ENCODE results near the gene PTPRR. TPM values are rescaled to one million over a fixed set of nuclear protein-coding genes. Genes with fewer than 3 reads are reported as not detected.
A peak's percentile ranks its signal among the peaks of the same experiment; 100 is the strongest.

PTPRR gene
- total RNA-seq, 3 donors from 2014 or later, result 0.59 to 0.98 (median 0.80) TPM

DNA sequence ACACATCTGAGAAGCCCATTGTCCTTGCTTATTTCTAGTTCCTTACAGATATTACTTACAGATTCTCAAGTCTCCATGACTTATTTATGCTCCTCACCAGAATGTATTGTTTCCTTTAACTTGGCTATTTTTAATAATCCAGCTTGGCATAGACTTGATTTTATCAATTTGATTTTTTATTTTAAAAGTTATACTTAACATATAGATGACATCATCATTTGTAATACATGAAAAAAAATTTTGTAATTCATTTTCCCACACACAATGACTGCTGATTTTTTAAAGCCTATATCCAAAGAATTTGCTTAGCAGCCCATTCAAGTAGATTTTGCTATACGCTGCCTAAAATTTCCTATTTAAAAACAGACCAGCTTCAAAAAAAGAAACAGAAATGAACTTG is 39.8 kb downstream of the PTPRR start:
- Histone ChIP-seq H3K4me1 (no peaks in the 10 kb centered on the region), H3K4me3 (no peak overlapping the region), H3K9me3 (no peaks in the 10 kb centered on the region), H3K27ac (no peak overlapping the region), H3K36me3 (no peaks in the 10 kb centered on the region), H3K27me3 (no peaks in the 10 kb centered on the region)
- TF ChIP-seq, protein P1, sequence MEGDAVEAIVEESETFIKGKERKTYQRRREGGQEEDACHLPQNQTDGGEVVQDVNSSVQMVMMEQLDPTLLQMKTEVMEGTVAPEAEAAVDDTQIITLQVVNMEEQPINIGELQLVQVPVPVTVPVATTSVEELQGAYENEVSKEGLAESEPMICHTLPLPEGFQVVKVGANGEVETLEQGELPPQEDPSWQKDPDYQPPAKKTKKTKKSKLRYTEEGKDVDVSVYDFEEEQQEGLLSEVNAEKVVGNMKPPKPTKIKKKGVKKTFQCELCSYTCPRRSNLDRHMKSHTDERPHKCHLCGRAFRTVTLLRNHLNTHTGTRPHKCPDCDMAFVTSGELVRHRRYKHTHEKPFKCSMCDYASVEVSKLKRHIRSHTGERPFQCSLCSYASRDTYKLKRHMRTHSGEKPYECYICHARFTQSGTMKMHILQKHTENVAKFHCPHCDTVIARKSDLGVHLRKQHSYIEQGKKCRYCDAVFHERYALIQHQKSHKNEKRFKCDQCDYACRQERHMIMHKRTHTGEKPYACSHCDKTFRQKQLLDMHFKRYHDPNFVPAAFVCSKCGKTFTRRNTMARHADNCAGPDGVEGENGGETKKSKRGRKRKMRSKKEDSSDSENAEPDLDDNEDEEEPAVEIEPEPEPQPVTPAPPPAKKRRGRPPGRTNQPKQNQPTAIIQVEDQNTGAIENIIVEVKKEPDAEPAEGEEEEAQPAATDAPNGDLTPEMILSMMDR (IDR thresholded peaks at IDR 0.05), result no peak
- TF ChIP-seq POLR2AphosphoS5 (IDR thresholded peaks at IDR 0.05) (no peak), POLR2A (IDR thresholded peaks at IDR 0.05) (no peak)
- intact Hi-C loops (cut with DNase I; ENCODE audit: low total_unique reads), result no loop called here
- DNase-seq (ENCODE audit: low spot score in 2 of 2), result no peak

DNA sequence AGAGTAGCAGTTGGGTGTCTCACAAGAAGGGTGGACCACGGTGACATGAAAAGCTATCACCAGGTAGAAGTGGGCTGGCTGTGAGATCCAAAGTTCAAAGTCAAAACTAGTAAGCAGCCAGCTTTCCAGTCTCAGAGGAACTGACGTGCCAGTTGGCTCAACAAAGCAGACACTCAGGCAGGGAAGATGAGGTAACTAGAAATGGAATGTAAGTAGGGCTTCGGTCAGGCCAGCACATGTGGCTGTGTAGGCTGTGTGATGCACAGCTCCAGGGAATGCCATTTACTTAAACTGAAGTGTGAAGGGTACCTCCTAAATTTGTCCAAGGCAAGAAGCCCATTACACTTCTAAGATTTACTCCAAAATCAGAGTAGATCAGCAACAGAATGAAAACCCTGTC is 43.6 kb downstream of the PTPRR start:
- H3K4me3 ChIP-seq, result no peak overlapping the region
- no peaks in the 10 kb centered on the region for H3K27me3 ChIP-seq
- intact Hi-C loops (cut with DNase I; ENCODE audit: low total_unique reads), result no loop called here
- no peaks in the 10 kb centered on the region for H3K4me1 ChIP-seq
- no peaks in the 10 kb centered on the region for H3K9me3 ChIP-seq
- DNase-seq (ENCODE audit: low spot score in 2 of 2), result peak in 1 of 2 donors; percentile 22
- no peak overlapping the region for H3K27ac ChIP-seq
- TF ChIP-seq POLR2AphosphoS5 (IDR thresholded peaks at IDR 0.05) (no peak), POLR2A (IDR thresholded peaks at IDR 0.05) (no peak)
- TF ChIP-seq, protein P1 (IDR thresholded peaks at IDR 0.05), result no peak
- H3K36me3 ChIP-seq, result no peaks in the 10 kb centered on the region

DNA sequence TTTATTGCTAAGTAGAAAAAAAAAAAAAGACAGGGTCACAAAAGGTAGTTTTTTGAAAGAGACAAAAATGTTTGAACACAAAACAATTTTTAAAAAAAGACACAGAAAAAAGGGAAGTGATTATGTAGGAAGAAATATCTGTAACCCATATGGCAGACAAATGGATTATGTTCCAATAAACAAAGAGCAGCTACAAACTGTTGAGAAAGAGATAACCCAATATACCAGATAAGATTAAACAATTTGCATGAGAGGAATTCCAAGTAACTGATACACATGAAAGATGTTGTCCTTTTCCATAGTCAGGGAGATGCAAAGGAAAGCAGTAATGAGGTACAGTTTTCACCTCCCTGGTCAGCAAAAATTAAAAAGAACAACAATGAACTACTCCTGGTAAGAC is 44.9 kb downstream of the PTPRR start:
- intact Hi-C loops (cut with DNase I; ENCODE audit: low total_unique reads), result loop anchor here (2.0 kb wide), 1 partner anchor 19 kb away; no protein-coding TSS in a partner anchor
- TF ChIP-seq, protein P1 (IDR thresholded peaks at IDR 0.05), result no peak
- no peak for TF ChIP-seq POLR2AphosphoS5 (IDR thresholded peaks at IDR 0.05)
- TF ChIP-seq POLR2A (IDR thresholded peaks at IDR 0.05), result no peak
- no peak for DNase-seq (ENCODE audit: low spot score in 2 of 2)
- no peaks in the 10 kb centered on the region for H3K27me3 ChIP-seq
- no peaks in the 10 kb centered on the region for H3K36me3 ChIP-seq
- no peaks in the 10 kb centered on the region for H3K4me1 ChIP-seq
- no peak overlapping the region for H3K4me3 ChIP-seq
- no peak overlapping the region for H3K27ac ChIP-seq
- no peaks in the 10 kb centered on the region for H3K9me3 ChIP-seq

DNA sequence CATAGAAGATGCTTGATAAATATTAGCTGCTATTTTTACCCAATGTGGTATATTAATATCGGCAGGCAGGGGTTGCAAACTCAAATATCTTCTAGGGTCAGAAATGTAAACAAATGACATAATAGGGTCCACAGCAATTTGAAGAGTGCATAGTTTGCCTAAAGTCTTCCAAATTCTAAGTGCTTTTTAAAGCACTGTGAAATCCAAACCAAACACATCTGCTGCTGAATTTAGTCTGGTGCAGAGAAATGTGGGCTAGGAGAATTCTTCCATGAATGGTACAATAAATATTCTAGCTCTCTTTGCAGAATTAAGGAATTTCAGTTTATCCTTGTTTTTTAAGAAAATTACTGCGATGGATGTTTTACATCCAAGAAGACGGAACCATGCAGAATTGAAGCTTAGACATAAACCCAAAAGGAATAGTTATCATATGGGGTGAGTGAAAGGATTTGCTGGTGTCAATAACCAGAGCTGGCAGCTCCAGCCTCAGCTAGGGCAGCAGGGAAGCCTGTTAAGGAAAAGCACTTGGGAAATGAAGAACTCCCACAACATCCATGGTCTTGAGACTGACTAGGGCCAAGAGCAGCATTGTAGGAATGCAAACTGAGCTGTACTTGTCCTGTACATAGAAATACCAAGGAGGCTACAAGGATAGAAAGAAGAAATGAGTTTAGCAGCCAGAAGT is 65.5 kb downstream of the PTPRR start:
- Histone ChIP-seq H3K27ac (no peak overlapping the region), H3K9me3 (no peaks in the 10 kb centered on the region), H3K4me3 (no peak overlapping the region), H3K27me3 (no peaks in the 10 kb centered on the region), H3K36me3 (no peaks in the 10 kb centered on the region), H3K4me1 (no peaks in the 10 kb centered on the region)
- no peak for DNase-seq (ENCODE audit: low spot score in 2 of 2)
- intact Hi-C loops (cut with DNase I; ENCODE audit: low total_unique reads), result no loop called here
- TF ChIP-seq POLR2A (IDR thresholded peaks at IDR 0.05) (no peak), POLR2AphosphoS5 (IDR thresholded peaks at IDR 0.05) (no peak)
- TF ChIP-seq, protein P1 (IDR thresholded peaks at IDR 0.05), result no peak

DNA sequence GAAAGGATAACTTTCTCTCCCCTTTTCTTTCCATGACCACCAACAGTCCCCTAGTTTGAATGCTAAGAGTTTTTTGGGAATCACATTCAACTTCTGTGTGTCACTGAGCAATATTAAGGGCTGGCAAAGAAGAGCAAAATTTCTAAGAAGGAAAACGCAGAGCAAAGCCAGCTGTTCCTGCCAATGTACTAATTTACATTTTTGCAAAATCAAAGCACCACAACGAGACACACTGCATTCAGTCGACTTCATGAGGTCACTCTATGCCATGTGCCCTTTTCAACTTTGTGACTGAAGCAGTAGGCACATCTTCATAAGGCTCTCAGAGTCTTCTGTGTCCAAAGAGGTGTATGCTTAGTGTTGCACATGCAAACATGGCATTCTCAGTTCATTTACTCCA is 66.4 kb downstream of the PTPRR start:
- Histone ChIP-seq H3K27ac (peak overlapping the region in 1 of 2 donors; percentile 29), H3K36me3 (no peaks in the 10 kb centered on the region), H3K4me1 (no peaks in the 10 kb centered on the region), H3K9me3 (no peaks in the 10 kb centered on the region), H3K27me3 (no peaks in the 10 kb centered on the region), H3K4me3 (no peak overlapping the region)
- TF ChIP-seq, protein P1 (IDR thresholded peaks at IDR 0.05), result no peak
- TF ChIP-seq POLR2AphosphoS5 (IDR thresholded peaks at IDR 0.05) (no peak), POLR2A (IDR thresholded peaks at IDR 0.05) (no peak)
- intact Hi-C loops (cut with DNase I; ENCODE audit: low total_unique reads), result no loop called here
- DNase-seq (ENCODE audit: low spot score in 2 of 2), result no peak

Data from breast epithelium (tissue), 4 donors.